IPS-18a (cell line): ENCODE data around the gene TEC.

Source experiments
- H3K27ac ChIP-seq: one replicate; pipeline ENCODE4 v1.5.1; 2013; ENCODE audit warnings: low read length
- H3K27me3 ChIP-seq: one replicate; pipeline ENCODE4 v1.6.1; 2013; ENCODE audit warnings: mild to moderate bottlenecking, low read length; ENCODE audit not compliant: control insufficient read depth, insufficient read depth
- H3K36me3 ChIP-seq: one replicate; pipeline ENCODE4 v1.6.1; 2013; ENCODE audit warnings: low read depth, low read length; ENCODE audit not compliant: control insufficient read depth
- H3K4me1 ChIP-seq: one replicate; pipeline ENCODE4 v1.6.1; 2013; ENCODE audit warnings: low read depth, low read length; ENCODE audit not compliant: control insufficient read depth
- H3K4me3 ChIP-seq: one replicate; pipeline ENCODE4 v1.5.1; 2013; ENCODE audit warnings: low read length
- H3K9ac ChIP-seq: one replicate; pipeline ENCODE4 v1.6.1; 2013; ENCODE audit warnings: mild to moderate bottlenecking, low read length, moderate library complexity
- H3K9me3 ChIP-seq: one replicate; pipeline ENCODE4 v1.6.1; 2013; ENCODE audit warnings: low read depth, low read length; ENCODE audit not compliant: control insufficient read depth

TEC gene

DNA sequence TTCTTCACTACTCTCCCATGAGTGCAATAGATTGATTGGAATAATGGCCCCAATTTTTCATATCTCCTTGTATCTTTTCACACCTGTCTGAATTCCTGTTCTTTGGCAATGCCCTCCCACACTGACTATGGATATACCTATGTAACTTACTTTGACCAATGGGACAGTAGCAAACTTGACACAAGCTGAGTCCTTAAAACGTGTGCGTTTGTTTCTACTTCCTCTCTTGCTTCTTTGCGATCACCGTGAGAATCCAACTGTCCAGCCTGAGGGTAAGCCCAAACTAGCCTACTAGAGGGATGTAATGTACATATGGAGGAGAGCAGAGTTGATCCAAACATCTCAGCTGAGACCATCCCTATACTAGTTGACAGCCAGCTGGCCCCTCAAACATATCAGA is 19.3 kb downstream of the TEC start:
- H3K36me3 ChIP-seq: no peaks in the 10 kb centered on the region
- no peak overlapping the region for H3K4me3 ChIP-seq
- H3K4me1 ChIP-seq: no peaks in the 10 kb centered on the region
- no peak overlapping the region for H3K27ac ChIP-seq
- H3K27me3 ChIP-seq: no peaks in the 10 kb centered on the region
- H3K9ac ChIP-seq: no peak overlapping the region
- H3K9me3 ChIP-seq: no peaks in the 10 kb centered on the region

DNA sequence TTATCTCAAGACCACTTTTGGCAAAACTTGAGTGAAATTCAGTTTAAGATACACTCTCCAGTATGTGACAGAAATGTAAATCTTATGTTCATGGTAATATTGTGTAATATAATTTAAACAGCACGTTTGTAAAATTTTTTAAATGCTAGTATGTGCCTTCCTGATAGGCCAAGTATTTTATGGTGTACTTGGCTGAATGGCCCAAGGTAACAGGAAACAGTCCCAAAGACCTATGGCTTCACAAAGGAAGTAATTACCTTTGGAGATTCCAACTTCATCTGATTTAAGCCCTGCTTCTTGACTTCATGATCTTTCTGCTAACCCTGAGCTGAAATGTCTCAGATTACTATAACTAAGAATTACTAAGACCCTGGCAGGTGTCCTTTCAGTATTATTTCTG is 20.3 kb downstream of the TEC start:
- H3K9me3 ChIP-seq: no peaks in the 10 kb centered on the region
- H3K4me3 ChIP-seq: no peak overlapping the region
- H3K27me3 ChIP-seq: no peaks in the 10 kb centered on the region
- H3K4me1 ChIP-seq: no peaks in the 10 kb centered on the region
- H3K9ac ChIP-seq: no peak overlapping the region
- no peak overlapping the region for H3K27ac ChIP-seq
- H3K36me3 ChIP-seq: no peaks in the 10 kb centered on the region

- Histone ChIP-seq H3K4me3 (no peak overlapping the region), H3K9ac (no peak overlapping the region), H3K27me3 (no peaks in the 10 kb centered on the region), H3K36me3 (no peaks in the 10 kb centered on the region), H3K9me3 (no peaks in the 10 kb centered on the region), H3K27ac (no peak overlapping the region), H3K4me1 (no peaks in the 10 kb centered on the region)
Observed at GRCh38 chr4:48248559-48248953, 21.1 kb downstream of the TEC start.

- Histone ChIP-seq H3K9ac (no peak overlapping the region), H3K9me3 (no peaks in the 10 kb centered on the region), H3K36me3 (no peaks in the 10 kb centered on the region), H3K4me1 (no peaks in the 10 kb centered on the region), H3K27me3 (no peaks in the 10 kb centered on the region), H3K4me3 (no peak overlapping the region), H3K27ac (no peak overlapping the region)
Observed at GRCh38 chr4:48247878-48248558, 21.6 kb downstream of the TEC start.

DNA sequence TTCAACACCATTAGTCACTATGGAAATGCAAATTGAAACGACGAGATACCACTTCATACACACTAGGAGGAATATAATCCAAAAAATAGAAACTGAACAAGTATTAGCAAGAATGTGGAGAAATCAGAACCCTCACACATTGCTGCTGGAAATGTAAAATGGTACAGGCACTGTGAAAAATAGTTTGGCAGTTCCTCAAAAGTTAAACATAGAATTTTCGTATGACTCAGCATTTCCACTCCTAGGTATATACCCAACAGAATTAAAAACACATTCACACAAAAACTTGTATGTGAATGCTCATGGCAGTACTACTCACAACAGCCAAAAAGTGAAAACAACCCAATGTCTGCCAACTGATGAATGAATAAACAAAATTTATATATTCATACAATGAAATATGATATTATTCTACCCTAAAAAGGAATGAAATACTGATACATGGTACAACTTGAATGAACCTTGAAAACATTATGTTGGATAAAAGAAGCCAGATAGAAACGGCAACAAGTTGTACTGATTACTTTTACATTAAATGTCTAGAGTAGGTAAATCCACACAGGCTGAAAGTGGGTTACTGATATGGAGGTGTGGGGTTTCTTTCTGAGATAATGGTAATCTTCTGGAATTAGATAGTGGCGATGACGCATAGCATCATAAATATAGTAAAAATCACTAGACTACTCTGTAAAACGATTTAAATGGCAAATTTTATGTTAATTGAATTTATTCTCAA is 22.3 kb downstream of the TEC start:
- no peak overlapping the region for H3K4me3 ChIP-seq
- no peaks in the 10 kb centered on the region for H3K4me1 ChIP-seq
- H3K9me3 ChIP-seq: no peaks in the 10 kb centered on the region
- no peak overlapping the region for H3K9ac ChIP-seq
- no peaks in the 10 kb centered on the region for H3K36me3 ChIP-seq
- H3K27me3 ChIP-seq: no peaks in the 10 kb centered on the region
- no peak overlapping the region for H3K27ac ChIP-seq

GRCh38 chr4:48244665-48245064 is 25.0 kb downstream of the TEC start:
- H3K4me3 ChIP-seq: no peak overlapping the region
- no peak overlapping the region for H3K9ac ChIP-seq
- H3K9me3 ChIP-seq: no peaks in the 10 kb centered on the region
- no peaks in the 10 kb centered on the region for H3K36me3 ChIP-seq
- no peak overlapping the region for H3K27ac ChIP-seq
- no peaks in the 10 kb centered on the region for H3K4me1 ChIP-seq
- H3K27me3 ChIP-seq: no peaks in the 10 kb centered on the region

DNA sequence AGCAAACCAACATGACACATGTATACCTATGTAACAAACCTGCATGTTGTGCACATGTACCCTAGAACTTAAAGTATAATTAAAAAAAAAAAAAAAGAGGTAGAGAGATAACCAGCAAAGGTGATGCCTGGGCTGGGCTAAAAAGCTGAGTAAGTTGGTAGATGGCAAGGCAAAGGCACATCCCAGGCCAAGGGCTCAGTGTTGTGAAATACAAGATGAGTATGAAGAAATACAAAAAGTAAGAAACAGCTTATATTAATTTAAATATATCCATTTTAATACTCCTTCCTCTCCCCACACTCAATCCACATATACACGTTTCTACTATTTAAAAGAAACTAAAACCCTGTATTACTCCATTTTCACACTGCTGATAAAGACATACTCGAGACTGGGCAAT is 25.8 kb downstream of the TEC start:
- no peaks in the 10 kb centered on the region for H3K4me1 ChIP-seq
- no peak overlapping the region for H3K27ac ChIP-seq
- no peak overlapping the region for H3K9ac ChIP-seq
- no peaks in the 10 kb centered on the region for H3K36me3 ChIP-seq
- no peaks in the 10 kb centered on the region for H3K9me3 ChIP-seq
- no peak overlapping the region for H3K4me3 ChIP-seq
- H3K27me3 ChIP-seq: no peaks in the 10 kb centered on the region

DNA sequence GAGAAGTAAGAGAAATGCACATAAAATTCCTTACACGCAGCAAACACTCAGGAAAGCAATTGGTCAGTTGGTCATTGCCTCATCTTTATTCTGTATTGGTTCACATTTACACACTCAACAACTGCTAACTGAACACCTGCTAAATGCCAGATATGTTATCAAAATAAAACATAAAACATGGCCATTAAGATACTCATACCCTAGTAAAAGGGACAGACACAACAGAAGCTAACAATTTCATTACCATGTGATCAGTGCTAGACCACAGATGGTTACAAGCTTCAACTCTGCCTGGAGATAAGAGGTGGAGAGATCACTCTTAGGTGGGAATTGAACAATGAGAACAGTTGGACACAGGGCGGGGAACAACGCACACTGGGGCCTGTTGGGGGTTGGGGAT is 26.2 kb downstream of the TEC start:
- Histone ChIP-seq H3K36me3 (no peaks in the 10 kb centered on the region), H3K9ac (no peak overlapping the region), H3K4me1 (no peaks in the 10 kb centered on the region), H3K4me3 (no peak overlapping the region), H3K27ac (no peak overlapping the region), H3K27me3 (no peaks in the 10 kb centered on the region), H3K9me3 (no peaks in the 10 kb centered on the region)

DNA sequence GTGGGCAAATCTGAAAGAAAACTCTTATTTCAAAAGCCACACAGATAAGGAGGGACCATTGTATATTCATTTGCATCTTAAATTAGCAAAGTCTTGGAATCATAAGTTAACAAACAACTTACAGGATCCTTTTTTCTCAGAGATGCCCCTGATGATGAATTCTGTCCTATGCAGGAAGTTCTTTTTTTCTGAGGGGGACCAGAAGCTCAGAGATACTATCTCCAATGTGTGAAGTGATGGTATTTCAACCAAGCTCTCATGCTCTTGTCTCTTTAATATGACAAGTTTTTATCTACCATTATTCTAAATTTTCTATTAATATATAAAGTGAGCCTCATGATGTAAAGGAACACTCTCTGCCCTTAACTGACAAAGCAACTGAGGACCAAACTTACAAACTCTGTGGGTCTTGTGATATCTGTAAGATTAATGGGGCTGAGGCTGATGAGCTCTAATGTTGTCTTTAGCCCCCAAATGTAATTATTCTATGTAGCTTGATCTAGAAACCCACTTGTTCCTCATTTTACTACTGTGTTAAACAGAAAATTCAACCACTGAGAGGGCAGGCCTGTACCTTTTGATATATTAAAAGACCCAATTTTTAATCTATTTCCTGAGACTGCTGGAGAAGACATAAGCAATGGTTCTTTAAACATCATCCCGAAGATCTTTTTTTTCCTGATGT is 27.0 kb downstream of the TEC start:
- Histone ChIP-seq H3K4me1 (no peaks in the 10 kb centered on the region), H3K9me3 (no peaks in the 10 kb centered on the region), H3K27ac (no peak overlapping the region), H3K4me3 (no peak overlapping the region), H3K27me3 (no peaks in the 10 kb centered on the region), H3K36me3 (no peaks in the 10 kb centered on the region), H3K9ac (no peak overlapping the region)

DNA sequence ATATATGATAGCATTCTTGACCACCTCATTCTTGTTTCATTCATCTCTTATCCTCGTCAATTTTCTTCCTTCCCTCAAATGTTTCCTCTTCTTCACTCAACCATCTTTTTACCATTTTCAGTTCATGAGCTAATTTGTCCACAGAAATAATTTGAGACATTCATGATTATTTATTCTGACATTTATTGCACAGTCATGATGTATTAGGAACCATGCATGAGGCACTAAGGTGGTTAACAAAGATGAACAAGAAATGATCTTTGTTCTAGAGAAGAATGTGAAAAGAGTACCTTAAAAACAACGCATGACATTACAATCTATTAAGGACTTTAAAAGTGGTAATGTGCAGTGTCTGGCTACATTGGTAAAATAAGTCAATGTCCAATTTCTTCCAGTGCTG is 27.9 kb downstream of the TEC start:
- H3K36me3 ChIP-seq: no peaks in the 10 kb centered on the region
- no peaks in the 10 kb centered on the region for H3K9me3 ChIP-seq
- H3K9ac ChIP-seq: no peak overlapping the region
- H3K4me3 ChIP-seq: no peak overlapping the region
- H3K27me3 ChIP-seq: no peaks in the 10 kb centered on the region
- no peak overlapping the region for H3K27ac ChIP-seq
- H3K4me1 ChIP-seq: no peaks in the 10 kb centered on the region

GRCh38 chr4:48237996-48238645 is 31.5 kb downstream of the TEC start:
- H3K9me3 ChIP-seq: no peaks in the 10 kb centered on the region
- no peaks in the 10 kb centered on the region for H3K27me3 ChIP-seq
- H3K36me3 ChIP-seq: no peaks in the 10 kb centered on the region
- no peak overlapping the region for H3K27ac ChIP-seq
- H3K4me1 ChIP-seq: peaks cover 12% of the 10 kb centered on the region
- H3K9ac ChIP-seq: no peak overlapping the region
- no peak overlapping the region for H3K4me3 ChIP-seq
